Activated CD4-positive, alpha-beta T cell treated with anti-CD3 and anti-CD28 coated beads for 4 hours (primary cell): ENCODE results near the gene GABRB2.
"Not testable (repeated sequence)": the region's sequence is repeated elsewhere in the genome, so short reads cannot be mapped to it uniquely, and the experiment has no call there.

Experiments used
- DNase-seq, 2 donors: peaks; one replicate each; pipeline ENCODE4 v3.0.0-alpha.2; 2020

Gene GABRB2

GRCh38 chr5:161546470-161547301, at the start of gene GABRB2:
GABRB2 (minus strand) TSS chr5:161546725; CDS start chr5:161546643, 82 bp downstream.
- no peak for DNase-seq

GRCh38 chr5:161585798-161586197, 39.3 kb upstream of the GABRB2 start:
- DNase-seq: no peak

- no peak for DNase-seq
Measured at GRCh38 chr5:161580621-161581020, 34.1 kb upstream of the GABRB2 start.

- DNase-seq: no peak
Measured at GRCh38 chr5:161572914-161573313, 26.4 kb upstream of the GABRB2 start.

- no peak for DNase-seq
Measured at GRCh38 chr5:161566081-161566480, 19.6 kb upstream of the GABRB2 start.

GRCh38 chr5:161562446-161562845, 15.9 kb upstream of the GABRB2 start:
- no peak for DNase-seq

- DNase-seq: no peak
Measured at GRCh38 chr5:161549106-161549505, 2.6 kb upstream of the GABRB2 start.

- no peak for DNase-seq
Measured at GRCh38 chr5:161548487-161549094, 2.1 kb upstream of the GABRB2 start.

- DNase-seq: no peak
Measured at GRCh38 chr5:161547738-161548486, 1.4 kb upstream of the GABRB2 start.

- no peak for DNase-seq
Measured at GRCh38 chr5:161547406-161547737, 847 bp upstream of the GABRB2 start.

GRCh38 chr5:161546095-161546469, 443 bp downstream of the GABRB2 start:
- DNase-seq: no peak

GRCh38 chr5:161545344-161546094, 1.0 kb downstream of the GABRB2 start:
- DNase-seq: no peak

GRCh38 chr5:161544350-161544765, 2.2 kb downstream of the GABRB2 start:
- no peak for DNase-seq

GRCh38 chr5:161539016-161539415, 7.5 kb downstream of the GABRB2 start:
- no peak for DNase-seq

- DNase-seq: no peak
Measured at GRCh38 chr5:161535762-161536161, 10.8 kb downstream of the GABRB2 start.

GRCh38 chr5:161530700-161531099, 15.8 kb downstream of the GABRB2 start:
- DNase-seq: no peak

GRCh38 chr5:161513942-161514341, 32.6 kb downstream of the GABRB2 start:
- no peak for DNase-seq

GRCh38 chr5:161507591-161507990, 38.9 kb downstream of the GABRB2 start:
- no peak for DNase-seq

GRCh38 chr5:161505160-161505559, 41.4 kb downstream of the GABRB2 start:
- not testable (repeated sequence) for DNase-seq

- DNase-seq: no peak
Measured at GRCh38 chr5:161498531-161498930, 48.0 kb downstream of the GABRB2 start.

- DNase-seq: no peak
Measured at GRCh38 chr5:161483721-161484120, 62.8 kb downstream of the GABRB2 start.

GRCh38 chr5:161481922-161482321, 64.6 kb downstream of the GABRB2 start:
- DNase-seq: no peak
